Epithelial cell of esophagus (primary cell): ENCODE measurements around the gene ANKRD6.

ENCODE experiments used
- DNase-seq: peaks from one replicate; pipeline ENCODE4 v3.0.0; 2010; ENCODE audit warnings: low read depth
- H3K4me3 ChIP-seq: 2 replicates; pipeline ENCODE4 v1.5.1; 2011; ENCODE audit warnings: mild to moderate bottlenecking, low read length, control low read depth
- TF ChIP-seq, protein P1 (sequence below): IDR thresholded peaks from 2 replicates; pipeline ENCODE4 v1.5.1; 2011; ENCODE audit warnings: low read depth, mild to moderate bottlenecking, low read length, control low read depth, inconsistent platforms; ENCODE audit not compliant: insufficient read depth; ENCODE audit errors: missing control alignments

ANKRD6 gene

DNA sequence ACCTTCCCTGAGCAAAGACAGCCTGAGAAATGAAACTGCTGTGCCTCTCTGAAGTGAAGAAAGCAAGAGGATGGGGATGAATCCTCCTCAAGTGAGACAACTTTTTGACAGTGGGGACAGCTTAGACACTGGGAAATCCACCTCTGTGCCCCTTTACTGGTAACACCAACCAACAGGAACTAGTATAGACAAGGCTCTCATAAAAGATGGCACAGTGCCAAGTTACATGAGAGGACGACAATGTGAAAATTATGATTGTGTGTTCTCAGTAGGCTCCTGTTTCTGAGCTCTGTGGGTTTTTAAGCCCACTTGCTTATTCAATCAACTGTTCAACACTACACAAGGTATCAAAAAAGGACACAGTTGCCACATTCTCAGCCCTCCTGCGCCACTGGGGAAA is 247.2 kb downstream of the ANKRD6 start:
- TF ChIP-seq, protein P1, sequence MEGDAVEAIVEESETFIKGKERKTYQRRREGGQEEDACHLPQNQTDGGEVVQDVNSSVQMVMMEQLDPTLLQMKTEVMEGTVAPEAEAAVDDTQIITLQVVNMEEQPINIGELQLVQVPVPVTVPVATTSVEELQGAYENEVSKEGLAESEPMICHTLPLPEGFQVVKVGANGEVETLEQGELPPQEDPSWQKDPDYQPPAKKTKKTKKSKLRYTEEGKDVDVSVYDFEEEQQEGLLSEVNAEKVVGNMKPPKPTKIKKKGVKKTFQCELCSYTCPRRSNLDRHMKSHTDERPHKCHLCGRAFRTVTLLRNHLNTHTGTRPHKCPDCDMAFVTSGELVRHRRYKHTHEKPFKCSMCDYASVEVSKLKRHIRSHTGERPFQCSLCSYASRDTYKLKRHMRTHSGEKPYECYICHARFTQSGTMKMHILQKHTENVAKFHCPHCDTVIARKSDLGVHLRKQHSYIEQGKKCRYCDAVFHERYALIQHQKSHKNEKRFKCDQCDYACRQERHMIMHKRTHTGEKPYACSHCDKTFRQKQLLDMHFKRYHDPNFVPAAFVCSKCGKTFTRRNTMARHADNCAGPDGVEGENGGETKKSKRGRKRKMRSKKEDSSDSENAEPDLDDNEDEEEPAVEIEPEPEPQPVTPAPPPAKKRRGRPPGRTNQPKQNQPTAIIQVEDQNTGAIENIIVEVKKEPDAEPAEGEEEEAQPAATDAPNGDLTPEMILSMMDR, result no peak
- H3K4me3 ChIP-seq, result no peak overlapping the region
- DNase-seq, result no peak

DNA sequence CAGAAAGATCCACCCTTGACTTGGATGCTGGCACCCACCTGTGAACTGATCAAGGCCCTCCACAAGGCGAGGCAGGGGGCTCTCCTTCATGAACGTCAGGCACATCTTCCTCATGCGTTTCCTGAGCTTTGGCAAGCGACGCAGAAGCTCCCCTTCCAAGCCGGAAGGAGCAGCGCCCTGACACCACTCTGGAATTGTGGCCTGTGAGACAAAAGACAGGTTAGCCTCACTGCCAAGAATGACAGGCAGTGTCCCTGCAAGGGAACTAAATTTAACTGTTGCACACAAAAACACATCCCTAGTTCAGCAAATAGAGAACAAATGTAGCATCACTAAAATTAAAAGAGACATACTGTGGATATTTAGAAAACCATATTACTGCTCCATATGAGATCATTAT is 247.6 kb downstream of the ANKRD6 start:
- no peak for DNase-seq
- TF ChIP-seq, protein P1, result no peak
- H3K4me3 ChIP-seq, result no peak overlapping the region

DNA sequence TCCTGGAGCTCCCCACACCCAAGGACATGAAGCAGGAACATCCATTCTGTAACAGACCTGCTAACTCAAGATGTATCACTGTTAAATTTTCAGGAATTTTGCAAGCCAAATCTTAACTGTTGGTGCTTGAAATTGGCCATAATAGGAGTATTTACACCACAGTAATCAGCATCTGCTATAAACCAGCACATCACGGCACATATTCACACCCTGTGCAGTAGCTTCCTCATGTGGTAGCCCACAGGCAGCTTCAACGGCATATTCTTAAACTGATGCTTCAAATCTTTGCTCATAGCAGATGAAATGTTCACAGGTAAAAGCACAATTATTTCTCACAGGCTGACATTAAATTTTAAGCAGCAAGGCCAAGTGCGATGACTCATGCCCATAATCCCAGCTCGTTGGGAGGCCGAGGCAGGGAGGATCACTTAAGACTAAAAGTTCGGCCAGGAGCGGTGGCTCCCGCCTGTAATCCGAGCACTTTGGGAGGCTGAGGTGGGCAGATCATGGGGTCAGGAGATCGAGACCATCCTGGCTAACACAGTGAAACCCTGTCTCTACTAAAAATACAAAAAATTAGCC is 249.1 kb downstream of the ANKRD6 start:
- TF ChIP-seq, protein P1, result no peak
- no peak overlapping the region for H3K4me3 ChIP-seq
- DNase-seq, result no peak

DNA sequence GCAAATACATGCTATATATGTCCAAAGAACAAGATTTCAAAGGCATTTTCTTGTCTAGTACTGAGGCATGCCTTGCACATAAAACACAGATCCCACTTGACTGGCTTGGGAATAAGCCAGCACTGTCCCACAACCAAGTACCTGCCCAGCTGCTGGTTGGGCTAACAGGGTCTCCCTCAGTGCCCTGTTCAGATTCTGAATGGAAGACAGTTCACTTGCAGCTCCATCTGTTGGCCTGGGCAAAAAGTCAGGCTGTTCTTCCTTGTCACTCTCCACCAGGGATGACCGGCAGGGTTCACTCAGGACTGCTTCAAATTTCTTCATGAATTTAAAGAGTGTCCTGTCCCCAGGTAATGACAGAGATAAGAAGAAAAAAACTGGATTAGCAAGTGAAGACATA is 250.0 kb downstream of the ANKRD6 start:
- TF ChIP-seq, protein P1, result no peak
- DNase-seq, result no peak
- no peak overlapping the region for H3K4me3 ChIP-seq
